HepG2 (cell line): ENCODE data around the gene TRAP1. TPM values are rescaled to one million over a fixed set of nuclear protein-coding genes. Genes with fewer than 3 reads are reported as not detected.

Experiments used
- ATAC-seq: fragments of 200-7000 bp; cut with Tn5 transposase; 3 replicates; pipeline ENCODE4 v1.9.1; 2020; ENCODE audit warnings: mild to moderate bottlenecking, moderate library complexity
- BruUV-seq: library from RNA; stranded (reverse); fragments of 400-500 nt; replicated peaks from 2 replicates; lab custom pipeline; 2021; lab: Mats Ljungman, UMichigan
- CTCF ChIA-PET: fragments of 300-600 bp; formaldehyde crosslinking; extraction: SDS; loops from one replicate; lab custom pipeline; 2021; ENCODE audit warnings: low total read pairs, inconsistent platforms, low intra/inter-chr PET ratio; lab: Yijun Ruan, JAX
- POLR2A ChIA-PET: fragments of 350-600 bp; sonication (Branson Sonifier 250); formaldehyde crosslinking; loops from one replicate; lab custom pipeline; 2020; ENCODE audit warnings: antibody characterized with exemption, inconsistent platforms; lab: Yijun Ruan, JAX
- DNase-seq: peaks from one replicate; pipeline ENCODE4 v3.0.0-alpha.2; 2015; ENCODE audit warnings: low spot score
- FAIRE-seq: peaks from 3 replicates; lab custom pipeline; 2011; peaks lifted over from hg19 to GRCh38; lab: Jason Lieb, UNC
- H2AFZ ChIP-seq: one replicate; pipeline ENCODE4 v1.6.1; 2011; ENCODE audit warnings: low read length, inconsistent platforms
- H3K27ac ChIP-seq: fragments of 300-600 bp; 3 replicates; pipeline ENCODE4 v1.8.0; 2011; ENCODE audit warnings: mixed run types, mild to moderate bottlenecking, mixed read lengths, low read length, inconsistent platforms; ENCODE audit not compliant: insufficient read depth; ENCODE audit errors: extremely low read length
- H3K27me3 ChIP-seq, 2 experiments: fragments of 200-600 bp in 1 of 2; 2 replicates in 1 of 2; 3 replicates in 1 of 2; pipeline versions ENCODE4 v1.6.0 to v1.8.0; 2011; ENCODE audit warnings: low read length in 2 of 2, mild to moderate bottlenecking in 2 of 2, moderate library complexity in 2 of 2, inconsistent platforms in 1 of 2; ENCODE audit not compliant: insufficient read depth in 2 of 2, control insufficient read depth in 1 of 2
- H3K36me3 ChIP-seq, 2 experiments: fragments of 200-600 bp in 1 of 2; replicated peaks in 1 of 2; 2 replicates in 1 of 2; 3 replicates in 1 of 2; pipeline versions ENCODE4 v1.5.1 to v1.8.0; 2011; ENCODE audit warnings: low read length in 2 of 2, inconsistent platforms in 1 of 2; ENCODE audit not compliant: insufficient read depth in 2 of 2, control insufficient read depth in 1 of 2
- H3K4me1 ChIP-seq: 2 replicates; pipeline ENCODE4 v1.5.1; 2012; ENCODE audit warnings: low read length, inconsistent platforms; ENCODE audit not compliant: insufficient read depth
- H3K4me2 ChIP-seq: 2 replicates; pipeline ENCODE4 v1.6.0; 2011; ENCODE audit warnings: low read depth, low read length, inconsistent platforms
- H3K4me3 ChIP-seq, 3 experiments: fragments of 200-600 bp in 1 of 3; sonication (generic), shearing (Covaris generic) in 1 of 3; replicated peaks in 1 of 3; 2 replicates each; pipeline ENCODE4 v1.5.1; 2011 to 2016; ENCODE audit warnings: low read length in 3 of 3, inconsistent platforms in 2 of 3, low read depth in 2 of 3, mild to moderate bottlenecking in 2 of 3, control low read depth in 1 of 3, mixed read lengths in 1 of 3; ENCODE audit not compliant: insufficient read depth in 1 of 3
- H3K79me2 ChIP-seq: one replicate; pipeline ENCODE4 v1.6.1; 2011; ENCODE audit warnings: low read length, inconsistent platforms; ENCODE audit not compliant: insufficient read depth
- H3K9ac ChIP-seq: 2 replicates; pipeline ENCODE4 v1.6.0; 2011; ENCODE audit warnings: mild to moderate bottlenecking, low read depth, low read length, inconsistent platforms; ENCODE audit not compliant: insufficient read depth
- H3K9me3 ChIP-seq: 2 replicates; pipeline ENCODE4 v1.5.1; 2012; ENCODE audit warnings: mild to moderate bottlenecking, low read length
- H4K20me1 ChIP-seq: 2 replicates; pipeline ENCODE4 v1.6.0; 2011; ENCODE audit warnings: inconsistent platforms, mild to moderate bottlenecking, low read length, moderate library complexity; ENCODE audit not compliant: insufficient read depth
- ARID2 ChIP-seq: sonication (generic); formaldehyde crosslinking; IDR thresholded peaks from 2 replicates; pipeline ENCODE4 v1.8.1; 2022; ENCODE audit warnings: mild to moderate bottlenecking, missing genetic modification reagents, borderline replicate concordance
- FOXA1 ChIP-seq, 2 experiments: fragments of 450-650 bp in 1 of 2; sonication (generic) in 1 of 2; formaldehyde crosslinking in 1 of 2; IDR thresholded peaks; 2 replicates each; pipeline versions ENCODE4 v1.4.0 to v1.6.1; 2016 to 2020; ENCODE audit warnings: missing genetic modification reagents in 1 of 2
- MTF1 ChIP-seq: sonication (generic); formaldehyde crosslinking; IDR thresholded peaks from 2 replicates; pipeline ENCODE4 v1.5.0; 2020; ENCODE audit warnings: missing genetic modification reagents
- POLR2A ChIP-seq, 2 experiments: IDR thresholded peaks; 2 replicates each; pipeline ENCODE4 v1.6.1; 2011; ENCODE audit warnings: low read depth in 2 of 2, low read length in 2 of 2, mild to moderate bottlenecking in 1 of 2, moderate library complexity in 1 of 2; ENCODE audit not compliant: insufficient read depth in 1 of 2
- TCF7L2 ChIP-seq: IDR thresholded peaks from 2 replicates; pipeline ENCODE4 v1.6.1; 2011; ENCODE audit warnings: mild to moderate bottlenecking, low read depth, low read length, moderate library complexity
- TEAD3 ChIP-seq: optimal IDR thresholded peaks from 2 replicates; pipeline ENCODE3; 2016; ENCODE audit warnings: borderline replicate concordance
- ZC3H13 ChIP-seq: sonication (generic); formaldehyde crosslinking; IDR thresholded peaks from 2 replicates; pipeline ENCODE4 v1.8.1; 2023; ENCODE audit warnings: mild to moderate bottlenecking, missing genetic modification reagents, moderate library complexity
- ZMYM3 ChIP-seq: sonication (generic); formaldehyde crosslinking; IDR thresholded peaks from 2 replicates; pipeline ENCODE4 v1.5.1; 2020; ENCODE audit warnings: mild to moderate bottlenecking, missing genetic modification reagents
- ZNF329 ChIP-seq: sonication (generic); formaldehyde crosslinking; IDR thresholded peaks from 2 replicates; pipeline ENCODE4 v1.9.0; 2021; ENCODE audit warnings: low read depth, mild to moderate bottlenecking, missing genetic modification reagents
- ZNF343 ChIP-seq: sonication (generic); formaldehyde crosslinking; IDR thresholded peaks from 2 replicates; pipeline ENCODE4 v1.4.0; 2020; ENCODE audit warnings: mild to moderate bottlenecking, missing genetic modification reagents
- ZNF644 ChIP-seq: IDR thresholded peaks from 2 replicates; pipeline ENCODE4 v1.6.1; 2016; ENCODE audit warnings: low read depth
- ZNF766 ChIP-seq: sonication (generic); formaldehyde crosslinking; IDR thresholded peaks from 2 replicates; pipeline ENCODE4 v1.5.0; 2020; ENCODE audit warnings: missing genetic modification reagents, borderline replicate concordance
- WGBS: methylation state at CpG from one replicate; pipeline ENCODE4 v1.1.6; 2017; ENCODE audit warnings: low lambda C conversion rate; 5-methylcytosine and 5-hydroxymethylcytosine counted together
- in situ Hi-C: cut with HindIII; loops from 2 replicates; pipeline ENCODE4 v1.10.0; 2017; ENCODE audit warnings: low pct_unique_long_range_greater_than_20kb; ENCODE audit not compliant: extremely low pct_ligation_motif_present
- intact Hi-C: fragments of 100-400 bp; cut with micrococcal nuclease; formaldehyde crosslinking; loops from one replicate; pipeline ENCODE4 v1.10.0; 2022; ENCODE audit not compliant: unreplicated experiment
- polyA plus RNA-seq, 8 experiments: library from polyadenylated mRNA; depleted of rRNA in 3 of 8; stranded (reverse) in 7 of 8; unstranded in 1 of 8; fragments of >200 nt; fragmentation: Illumina TruSeq in 4 of 8; extraction: Trizol in 4 of 8; gene quantifications; 2 replicates each; pipeline versions ENCODE4 v1.2.1 to v1.2.3, GENCODE V29; 2011 to 2016; ENCODE audit warnings: low read depth in 4 of 8, missing spikeins in 1 of 8, mixed read lengths in 1 of 8; ENCODE audit not compliant: insufficient read depth in 1 of 8
- total RNA-seq, 5 experiments: library from RNA; depleted of rRNA; stranded (reverse); fragments of >200 nt; fragmentation: Illumina TruSeq; extraction: Trizol; gene quantifications; 2 replicates each; pipeline ENCODE4 v1.2.3, GENCODE V29; 2016; ENCODE audit warnings: low read depth in 1 of 5
- TF ChIP-seq, protein P1 (sequence below): sonication (generic); formaldehyde crosslinking; IDR thresholded peaks from 2 replicates; pipeline ENCODE4 v1.4.0; 2020; ENCODE audit warnings: mild to moderate bottlenecking, low read depth, missing genetic modification reagents
- TF ChIP-seq, protein P2 (sequence below): sonication (generic); formaldehyde crosslinking; IDR thresholded peaks from 2 replicates; pipeline ENCODE4 v1.5.0; 2020; ENCODE audit warnings: missing genetic modification reagents
- TF ChIP-seq, protein P3 (sequence below): sonication (generic); formaldehyde crosslinking; IDR thresholded peaks from 2 replicates; pipeline ENCODE4 v1.4.0; 2020; ENCODE audit warnings: mild to moderate bottlenecking, missing genetic modification reagents
- TF ChIP-seq, protein P4 (sequence below): sonication (generic); formaldehyde crosslinking; IDR thresholded peaks from 2 replicates; pipeline ENCODE4 v1.5.0; 2020; ENCODE audit warnings: missing genetic modification reagents
- TF ChIP-seq, protein P5 (sequence below): IDR thresholded peaks from 2 replicates; pipeline ENCODE4 v1.6.1; 2018; ENCODE audit warnings: missing genetic modification reagents

TRAP1 gene
- total and polyA plus RNA-seq, 2 of the 13 experiments (the other 11 are each of a cell fraction or from before 2014, with no cell fraction given), result 127 to 240 TPM

DNA sequence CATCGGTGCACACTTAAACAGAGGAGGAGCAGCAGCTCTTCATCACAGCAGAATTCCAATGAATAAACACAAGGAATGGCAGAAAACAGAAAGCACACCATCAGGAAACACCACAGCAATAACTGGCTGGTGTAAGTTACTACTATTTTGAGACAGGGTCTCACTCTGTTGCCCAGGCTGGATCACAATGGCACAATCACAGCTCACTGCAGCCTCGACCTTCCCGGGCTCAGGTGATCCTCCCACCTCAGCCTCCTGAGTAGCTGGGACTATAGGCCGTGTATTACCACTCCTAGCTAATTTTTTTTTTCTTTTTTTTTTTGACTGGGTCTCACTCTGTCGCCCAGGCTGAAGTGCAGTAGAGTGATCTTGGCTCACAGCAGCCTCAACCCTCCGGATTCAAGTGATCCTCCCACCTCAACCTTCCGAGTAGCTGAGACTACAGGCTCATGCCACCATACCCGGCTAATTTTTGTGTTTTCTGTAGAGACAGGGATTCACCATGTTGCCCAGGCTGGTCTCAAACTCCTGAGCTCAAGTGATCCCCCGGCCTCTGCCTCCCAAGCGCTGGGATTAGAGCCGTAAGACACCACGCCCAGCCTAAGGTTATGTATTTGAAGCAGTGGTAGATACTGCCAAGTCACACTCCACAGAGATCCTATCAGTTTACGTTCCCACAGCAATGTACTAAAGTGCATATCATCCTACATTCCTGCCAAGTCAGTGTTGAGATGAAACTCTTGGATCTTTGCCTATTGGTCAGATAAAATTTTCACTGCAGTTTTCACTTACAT lies 20.7 kb downstream of the TRAP1 start:
- ChIA-PET CTCF (no interaction called here), POLR2A (interaction anchor here (1.2 to 5.0 kb wide), 5 partner anchors 10 to 184 kb away, joined by 3 to 144 read pairs (median 6); partner anchors contain the start of genes CREBBP and TRAP1)
- no peak overlapping the region for H2AFZ ChIP-seq
- peaks cover 0 to 3% of the 10 kb centered on the region in 2 experiments; a peak in 4 of 5 replicates for H3K36me3 ChIP-seq
- BruUV-seq, result TSS peak; percentile 95
- in situ Hi-C loops, result no loop called here
- DNase-seq, result peak; percentile 68
- H3K4me3 ChIP-seq, result peak overlapping the region; percentile 67 to 76 (median 74)
- H3K4me1 ChIP-seq, result peaks cover 50% of the 10 kb centered on the region
- H3K27me3 ChIP-seq, result no peaks in the 10 kb centered on the region; a peak in 1 of 5 replicates
- peak overlapping the region; percentile 82 for H3K4me2 ChIP-seq
- H3K9ac ChIP-seq, result peak overlapping the region; percentile 92
- ATAC-seq, result peak; percentile 34
- H3K9me3 ChIP-seq, result no peaks in the 10 kb centered on the region
- peak; percentile 18 for FAIRE-seq
- intact Hi-C loops, result loop anchor here (10.0 kb wide), 1 partner anchor 418 kb away; the partner anchor contains the start of gene ADCY9
- peak overlapping the region; percentile 98 for H3K27ac ChIP-seq
- peaks cover 58% of the 10 kb centered on the region for H3K79me2 ChIP-seq
- H4K20me1 ChIP-seq, result no peaks in the 10 kb centered on the region
- WGBS, result 2% methylated on average over 13 of the region's 13 CpGs
- TF ChIP-seq ZNF329 (CRISPR knock-in tag), result no peak
- TF ChIP-seq, protein P1, sequence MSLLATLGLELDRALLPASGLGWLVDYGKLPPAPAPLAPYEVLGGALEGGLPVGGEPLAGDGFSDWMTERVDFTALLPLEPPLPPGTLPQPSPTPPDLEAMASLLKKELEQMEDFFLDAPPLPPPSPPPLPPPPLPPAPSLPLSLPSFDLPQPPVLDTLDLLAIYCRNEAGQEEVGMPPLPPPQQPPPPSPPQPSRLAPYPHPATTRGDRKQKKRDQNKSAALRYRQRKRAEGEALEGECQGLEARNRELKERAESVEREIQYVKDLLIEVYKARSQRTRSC (CRISPR knock-in tag), result 0 out of 2 replicates have a peak, but pooled peaks have one; percentile 17
- TF ChIP-seq ZMYM3 (CRISPR knock-in tag), result peak; percentile 53; the same call in 1 of the 2 replicates
- no peak for TF ChIP-seq ZNF766 (CRISPR knock-in tag)
- peak; percentile 35; the same call in 1 of the 2 replicates for TF ChIP-seq ZC3H13 (CRISPR knock-in tag)
- TF ChIP-seq, protein P2, sequence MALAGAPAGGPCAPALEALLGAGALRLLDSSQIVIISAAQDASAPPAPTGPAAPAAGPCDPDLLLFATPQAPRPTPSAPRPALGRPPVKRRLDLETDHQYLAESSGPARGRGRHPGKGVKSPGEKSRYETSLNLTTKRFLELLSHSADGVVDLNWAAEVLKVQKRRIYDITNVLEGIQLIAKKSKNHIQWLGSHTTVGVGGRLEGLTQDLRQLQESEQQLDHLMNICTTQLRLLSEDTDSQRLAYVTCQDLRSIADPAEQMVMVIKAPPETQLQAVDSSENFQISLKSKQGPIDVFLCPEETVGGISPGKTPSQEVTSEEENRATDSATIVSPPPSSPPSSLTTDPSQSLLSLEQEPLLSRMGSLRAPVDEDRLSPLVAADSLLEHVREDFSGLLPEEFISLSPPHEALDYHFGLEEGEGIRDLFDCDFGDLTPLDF (CRISPR knock-in tag), result no peak
- no peak; the same call in 1 of the 2 replicates for TF ChIP-seq ARID2
- TF ChIP-seq ZNF644, result no peak
- TF ChIP-seq, protein P3, sequence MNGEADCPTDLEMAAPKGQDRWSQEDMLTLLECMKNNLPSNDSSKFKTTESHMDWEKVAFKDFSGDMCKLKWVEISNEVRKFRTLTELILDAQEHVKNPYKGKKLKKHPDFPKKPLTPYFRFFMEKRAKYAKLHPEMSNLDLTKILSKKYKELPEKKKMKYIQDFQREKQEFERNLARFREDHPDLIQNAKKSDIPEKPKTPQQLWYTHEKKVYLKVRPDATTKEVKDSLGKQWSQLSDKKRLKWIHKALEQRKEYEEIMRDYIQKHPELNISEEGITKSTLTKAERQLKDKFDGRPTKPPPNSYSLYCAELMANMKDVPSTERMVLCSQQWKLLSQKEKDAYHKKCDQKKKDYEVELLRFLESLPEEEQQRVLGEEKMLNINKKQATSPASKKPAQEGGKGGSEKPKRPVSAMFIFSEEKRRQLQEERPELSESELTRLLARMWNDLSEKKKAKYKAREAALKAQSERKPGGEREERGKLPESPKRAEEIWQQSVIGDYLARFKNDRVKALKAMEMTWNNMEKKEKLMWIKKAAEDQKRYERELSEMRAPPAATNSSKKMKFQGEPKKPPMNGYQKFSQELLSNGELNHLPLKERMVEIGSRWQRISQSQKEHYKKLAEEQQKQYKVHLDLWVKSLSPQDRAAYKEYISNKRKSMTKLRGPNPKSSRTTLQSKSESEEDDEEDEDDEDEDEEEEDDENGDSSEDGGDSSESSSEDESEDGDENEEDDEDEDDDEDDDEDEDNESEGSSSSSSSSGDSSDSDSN (CRISPR knock-in tag), result no peak
- no peak for TF ChIP-seq TCF7L2
- TF ChIP-seq, protein P4, sequence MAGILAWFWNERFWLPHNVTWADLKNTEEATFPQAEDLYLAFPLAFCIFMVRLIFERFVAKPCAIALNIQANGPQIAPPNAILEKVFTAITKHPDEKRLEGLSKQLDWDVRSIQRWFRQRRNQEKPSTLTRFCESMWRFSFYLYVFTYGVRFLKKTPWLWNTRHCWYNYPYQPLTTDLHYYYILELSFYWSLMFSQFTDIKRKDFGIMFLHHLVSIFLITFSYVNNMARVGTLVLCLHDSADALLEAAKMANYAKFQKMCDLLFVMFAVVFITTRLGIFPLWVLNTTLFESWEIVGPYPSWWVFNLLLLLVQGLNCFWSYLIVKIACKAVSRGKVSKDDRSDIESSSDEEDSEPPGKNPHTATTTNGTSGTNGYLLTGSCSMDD, result no peak
- TF ChIP-seq POLR2A (IDR thresholded peaks at IDR 0.05; ENCODE audit: insufficient read depth in 1 of 2, low read depth in 2 of 2, low read length in 2 of 2), result 0 out of 4 replicates have a peak, but pooled peaks of 1 of the 2 experiments have one; percentile 23
- TF ChIP-seq FOXA1 (IDR thresholded peaks at IDR 0.05), result no peak
- TF ChIP-seq FOXA1 (CRISPR knock-in tag; IDR thresholded peaks at IDR 0.05), result no peak
- 0 out of 2 replicates have a peak, but pooled peaks have one; percentile 33 for TF ChIP-seq ZNF343 (CRISPR knock-in tag)
- TF ChIP-seq MTF1, result no peak
- TF ChIP-seq TEAD3 (CRISPR knock-in tag), result peak; percentile 17
- TF ChIP-seq, protein P5, sequence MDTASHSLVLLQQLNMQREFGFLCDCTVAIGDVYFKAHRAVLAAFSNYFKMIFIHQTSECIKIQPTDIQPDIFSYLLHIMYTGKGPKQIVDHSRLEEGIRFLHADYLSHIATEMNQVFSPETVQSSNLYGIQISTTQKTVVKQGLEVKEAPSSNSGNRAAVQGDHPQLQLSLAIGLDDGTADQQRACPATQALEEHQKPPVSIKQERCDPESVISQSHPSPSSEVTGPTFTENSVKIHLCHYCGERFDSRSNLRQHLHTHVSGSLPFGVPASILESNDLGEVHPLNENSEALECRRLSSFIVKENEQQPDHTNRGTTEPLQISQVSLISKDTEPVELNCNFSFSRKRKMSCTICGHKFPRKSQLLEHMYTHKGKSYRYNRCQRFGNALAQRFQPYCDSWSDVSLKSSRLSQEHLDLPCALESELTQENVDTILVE (CRISPR knock-in tag), result 0 out of 2 replicates have a peak, but pooled peaks have one; percentile 28
